HepG2 (cell line): ENCODE data around the gene GRM7.

ENCODE experiments used
- CTCF ChIP-seq: sonication (generic); formaldehyde crosslinking; IDR thresholded peaks from 2 replicates; pipeline ENCODE4 v1.5.0; 2020; ENCODE audit warnings: mild to moderate bottlenecking, missing genetic modification reagents, moderate library complexity
- GTF3A ChIP-seq: sonication (generic); formaldehyde crosslinking; conservative IDR thresholded peaks from 2 replicates; pipeline ENCODE4 v1.4.0; 2020; ENCODE audit warnings: mild to moderate bottlenecking, missing genetic modification reagents
- JUN ChIP-seq: sonication (generic); formaldehyde crosslinking; IDR thresholded peaks from 2 replicates; pipeline ENCODE4 v1.4.0; 2020; ENCODE audit warnings: mild to moderate bottlenecking, missing genetic modification reagents
- NONO ChIP-seq, 2 experiments: fragments of 450-650 bp in 1 of 2; sonication (generic) in 1 of 2; formaldehyde crosslinking in 1 of 2; IDR thresholded peaks in 1 of 2; conservative IDR thresholded peaks in 1 of 2; 2 replicates each; pipeline versions ENCODE4 v1.6.1 to v1.8.0; 2017 to 2022; ENCODE audit warnings: mild to moderate bottlenecking in 1 of 2, missing genetic modification reagents in 1 of 2, moderate library complexity in 1 of 2
- POLR2AphosphoS5 ChIP-seq: IDR thresholded peaks from 2 replicates; pipeline ENCODE4 v1.6.1; 2012; ENCODE audit warnings: low read depth, low read length
- SETDB1 ChIP-seq: sonication (generic); formaldehyde crosslinking; IDR thresholded peaks from 2 replicates; pipeline ENCODE4 v1.5.1; 2020; ENCODE audit warnings: missing genetic modification reagents, mild to moderate bottlenecking, borderline replicate concordance
- SNAPC4 ChIP-seq: sonication (generic); formaldehyde crosslinking; IDR thresholded peaks from 2 replicates; pipeline ENCODE4 v1.4.0; 2020; ENCODE audit warnings: mild to moderate bottlenecking, missing genetic modification reagents
- ZFX ChIP-seq: sonication (generic); formaldehyde crosslinking; IDR thresholded peaks from 2 replicates; pipeline ENCODE4 v1.4.0; 2020; ENCODE audit warnings: mild to moderate bottlenecking, low read depth, missing genetic modification reagents, moderate library complexity
- ZNF709 ChIP-seq: sonication (generic); formaldehyde crosslinking; IDR thresholded peaks from 2 replicates; pipeline ENCODE4 v1.5.0; 2020; ENCODE audit warnings: mild to moderate bottlenecking, missing genetic modification reagents
- TF ChIP-seq, protein P1 (sequence below): sonication (generic); formaldehyde crosslinking; IDR thresholded peaks from 2 replicates; pipeline ENCODE4 v1.4.0; 2020; ENCODE audit warnings: missing genetic modification reagents
- TF ChIP-seq, protein P2 (sequence below): sonication (generic); formaldehyde crosslinking; conservative IDR thresholded peaks from 2 replicates; pipeline ENCODE4 v1.4.0; 2020; ENCODE audit warnings: missing genetic modification reagents

DNA sequence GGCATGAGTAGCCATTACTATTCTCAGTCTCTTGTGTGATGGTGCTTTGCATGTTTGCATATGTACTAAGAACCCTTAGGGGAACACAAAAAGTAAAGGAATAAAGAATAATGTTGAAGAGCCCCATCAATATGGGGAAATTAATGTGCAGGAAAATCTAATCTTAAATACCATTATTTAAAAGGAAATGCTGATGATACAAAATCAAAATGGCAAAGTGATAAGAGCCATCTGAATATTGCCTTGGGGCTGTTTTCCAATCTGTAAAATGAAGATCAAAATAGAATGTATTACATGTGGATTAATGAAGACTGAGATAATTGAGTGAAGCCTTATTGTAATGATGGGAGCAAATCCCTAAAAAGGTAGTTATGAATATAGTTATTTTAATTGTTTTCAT lies 771.4 kb downstream of the GRM7 start:
- TF ChIP-seq SETDB1 (CRISPR knock-in tag) (no peak), ZNF709 (CRISPR knock-in tag) (no peak), GTF3A (CRISPR knock-in tag) (no peak), POLR2AphosphoS5 (no peak), NONO (IDR thresholded peaks at IDR 0.05) (no peak), NONO (CRISPR knock-in tag; conservative IDR thresholded peaks at IDR 0.05) (no peak), CTCF (CRISPR knock-in tag) (no peak), JUN (no peak), SNAPC4 (CRISPR knock-in tag) (no peak), ZFX (no peak)
- TF ChIP-seq, protein P1, sequence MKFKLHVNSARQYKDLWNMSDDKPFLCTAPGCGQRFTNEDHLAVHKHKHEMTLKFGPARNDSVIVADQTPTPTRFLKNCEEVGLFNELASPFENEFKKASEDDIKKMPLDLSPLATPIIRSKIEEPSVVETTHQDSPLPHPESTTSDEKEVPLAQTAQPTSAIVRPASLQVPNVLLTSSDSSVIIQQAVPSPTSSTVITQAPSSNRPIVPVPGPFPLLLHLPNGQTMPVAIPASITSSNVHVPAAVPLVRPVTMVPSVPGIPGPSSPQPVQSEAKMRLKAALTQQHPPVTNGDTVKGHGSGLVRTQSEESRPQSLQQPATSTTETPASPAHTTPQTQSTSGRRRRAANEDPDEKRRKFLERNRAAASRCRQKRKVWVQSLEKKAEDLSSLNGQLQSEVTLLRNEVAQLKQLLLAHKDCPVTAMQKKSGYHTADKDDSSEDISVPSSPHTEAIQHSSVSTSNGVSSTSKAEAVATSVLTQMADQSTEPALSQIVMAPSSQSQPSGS (CRISPR knock-in tag): no peak
- TF ChIP-seq, protein P2, sequence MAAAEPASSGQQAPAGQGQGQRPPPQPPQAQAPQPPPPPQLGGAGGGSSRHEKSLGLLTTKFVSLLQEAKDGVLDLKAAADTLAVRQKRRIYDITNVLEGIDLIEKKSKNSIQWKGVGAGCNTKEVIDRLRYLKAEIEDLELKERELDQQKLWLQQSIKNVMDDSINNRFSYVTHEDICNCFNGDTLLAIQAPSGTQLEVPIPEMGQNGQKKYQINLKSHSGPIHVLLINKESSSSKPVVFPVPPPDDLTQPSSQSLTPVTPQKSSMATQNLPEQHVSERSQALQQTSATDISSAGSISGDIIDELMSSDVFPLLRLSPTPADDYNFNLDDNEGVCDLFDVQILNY (CRISPR knock-in tag): no peak
